ENCODE data around the gene EHF. TPM values are rescaled to one million over a fixed set of nuclear protein-coding genes. Genes with fewer than 3 reads are reported as not detected.

The EHF gene
- polyA plus RNA-seq, 3 donors from 2014 or later, result not detected

DNA sequence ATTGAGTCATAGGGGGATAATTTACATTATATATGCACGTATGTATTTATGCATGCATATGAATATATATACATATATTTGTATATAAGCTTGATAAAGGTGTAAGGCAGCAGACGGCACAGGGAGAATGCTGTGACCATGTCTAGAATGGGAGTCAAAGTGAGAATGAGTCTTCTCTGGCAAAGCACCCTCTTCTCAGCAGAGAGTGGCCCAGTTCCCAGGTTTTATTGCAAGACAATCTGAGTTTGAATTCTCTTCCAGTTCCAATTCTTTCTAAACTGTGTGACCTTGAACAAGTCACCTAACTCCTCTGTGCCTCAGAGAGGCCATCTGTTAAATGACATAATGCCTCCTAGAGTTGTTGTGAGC is 13.8 kb downstream of the EHF start:
- no peak for DNase-seq
- no peak overlapping the region for H3K4me3 Mint-ChIP-seq
- H3K9me3 Mint-ChIP-seq, result no peaks in the 10 kb centered on the region
- no peaks in the 10 kb centered on the region for H3K36me3 Mint-ChIP-seq
- peaks cover 3 to 5% (median 4%) of the 10 kb centered on the region in 3 donors for H3K27me3 Mint-ChIP-seq (ENCODE audit: low read depth in 3 of 3)
- peaks cover 11 to 16% of the 10 kb centered on the region in 2 donors for H3K4me1 Mint-ChIP-seq
- H3K27ac Mint-ChIP-seq, result no peak overlapping the region

DNA sequence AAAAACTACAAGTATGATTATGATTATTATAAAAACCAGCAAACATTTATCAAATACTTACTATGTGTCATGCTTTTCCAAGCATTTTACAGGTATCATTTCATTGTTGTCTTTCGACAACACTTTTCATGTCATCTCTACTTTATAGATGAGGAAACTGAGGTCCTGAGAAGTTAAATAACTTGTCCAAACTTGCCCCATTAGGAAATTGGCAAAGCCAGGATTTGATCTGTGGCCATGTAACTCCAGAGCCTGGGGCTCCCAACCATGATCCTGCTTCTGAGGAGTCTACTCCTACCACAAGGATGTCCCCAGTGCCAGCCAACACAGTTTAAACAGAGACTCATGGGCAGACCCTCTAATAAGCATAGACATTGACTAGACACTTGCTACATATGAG is 15.2 kb downstream of the EHF start:
- no peak for DNase-seq
- peaks cover 11 to 16% of the 10 kb centered on the region in 2 donors for H3K4me1 Mint-ChIP-seq
- H3K4me3 Mint-ChIP-seq, result no peak overlapping the region
- H3K9me3 Mint-ChIP-seq, result no peaks in the 10 kb centered on the region
- H3K27ac Mint-ChIP-seq, result no peak overlapping the region
- no peaks in the 10 kb centered on the region for H3K36me3 Mint-ChIP-seq
- H3K27me3 Mint-ChIP-seq (ENCODE audit: low read depth in 3 of 3), result peaks cover 0 to 5% (median 3%) of the 10 kb centered on the region in 3 donors

DNA sequence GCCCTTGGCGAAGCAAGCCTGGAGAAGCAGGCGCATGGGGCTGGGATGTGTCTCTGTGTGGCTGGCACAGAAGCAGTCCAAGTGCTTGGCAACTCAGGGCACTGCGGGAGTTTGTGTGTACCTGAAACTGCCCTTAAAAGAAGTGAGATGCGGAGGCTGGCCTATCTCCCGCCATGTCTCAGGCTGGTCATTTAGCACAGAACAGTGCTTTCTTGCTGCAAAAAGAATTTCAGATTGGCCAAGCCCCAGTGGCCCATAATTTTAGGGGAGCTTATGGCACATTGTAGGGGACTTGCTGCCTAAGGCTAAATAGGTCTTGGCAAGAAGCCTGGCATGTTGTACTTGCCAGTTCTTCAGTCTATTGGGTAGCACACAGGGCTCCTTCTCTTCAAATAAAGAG is 16.4 kb downstream of the EHF start:
- H3K27ac Mint-ChIP-seq, result no peak overlapping the region
- peaks cover 0 to 11% (median 5%) of the 10 kb centered on the region in 3 donors for H3K27me3 Mint-ChIP-seq (ENCODE audit: low read depth in 3 of 3)
- no peak overlapping the region for H3K4me3 Mint-ChIP-seq
- no peaks in the 10 kb centered on the region for H3K36me3 Mint-ChIP-seq
- H3K4me1 Mint-ChIP-seq, result peaks cover 11 to 16% of the 10 kb centered on the region in 2 donors
- no peaks in the 10 kb centered on the region for H3K9me3 Mint-ChIP-seq
- no peak for DNase-seq

DNA sequence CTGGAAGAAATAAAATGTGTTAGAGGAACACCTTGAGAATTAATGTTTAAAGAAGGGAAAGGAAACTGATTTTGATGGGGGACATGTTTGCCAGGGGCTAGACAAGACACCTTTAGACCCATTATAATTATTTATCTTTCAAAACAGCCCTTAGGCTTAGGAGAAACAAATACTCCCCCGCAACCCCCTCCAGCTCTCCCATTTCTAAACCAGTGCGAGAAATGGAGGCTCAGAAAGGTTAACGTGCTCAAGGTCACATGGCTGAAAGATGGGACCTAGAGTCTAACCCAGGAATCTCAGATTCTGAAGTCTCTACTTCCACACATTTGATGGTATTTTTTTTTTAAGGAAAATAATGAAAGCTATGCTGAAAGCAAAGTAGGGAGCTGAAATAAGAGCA is 18.0 kb downstream of the EHF start:
- no peak overlapping the region for H3K4me3 Mint-ChIP-seq

DNA sequence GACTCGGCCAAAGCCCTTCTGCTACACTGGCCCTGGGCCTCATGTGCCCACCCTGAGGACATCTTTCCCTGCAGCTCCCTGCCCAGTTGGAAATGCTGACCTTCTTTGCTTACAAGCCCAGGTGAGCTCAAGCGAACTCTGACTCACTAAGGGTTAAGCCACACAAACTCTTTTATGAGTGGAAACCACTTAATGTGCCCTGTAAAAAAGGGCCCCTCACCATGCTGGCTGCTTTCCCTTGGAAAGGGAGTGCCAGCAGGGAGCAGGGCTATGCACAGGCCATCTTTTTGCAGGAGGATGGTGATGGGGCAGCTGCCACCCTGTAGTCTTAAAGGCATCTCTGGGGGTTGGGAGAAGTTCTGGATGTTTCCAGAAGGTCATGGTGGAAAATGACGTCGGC is 18.7 kb downstream of the EHF start:
- Mint-ChIP-seq H3K36me3 (no peaks in the 10 kb centered on the region), H3K4me1 (peaks cover 0 to 2% of the 10 kb centered on the region in 2 donors), H3K9me3 (no peaks in the 10 kb centered on the region), H3K27me3 (ENCODE audit: low read depth in 3 of 3) (peaks cover 11 to 19% (median 16%) of the 10 kb centered on the region in 3 donors), H3K27ac (no peak overlapping the region), H3K4me3 (no peak overlapping the region)
- DNase-seq, result no peak

More for the DNA sequence above, 18.0 kb downstream of the EHF start:
- no peaks in the 10 kb centered on the region for H3K36me3 Mint-ChIP-seq
- DNase-seq, result no peak
- peaks cover 8 to 13% (median 11%) of the 10 kb centered on the region in 3 donors for H3K27me3 Mint-ChIP-seq (ENCODE audit: low read depth in 3 of 3)
- peaks cover 6 to 8% of the 10 kb centered on the region in 2 donors for H3K4me1 Mint-ChIP-seq
- no peak overlapping the region for H3K27ac Mint-ChIP-seq
- no peaks in the 10 kb centered on the region for H3K9me3 Mint-ChIP-seq

DNA sequence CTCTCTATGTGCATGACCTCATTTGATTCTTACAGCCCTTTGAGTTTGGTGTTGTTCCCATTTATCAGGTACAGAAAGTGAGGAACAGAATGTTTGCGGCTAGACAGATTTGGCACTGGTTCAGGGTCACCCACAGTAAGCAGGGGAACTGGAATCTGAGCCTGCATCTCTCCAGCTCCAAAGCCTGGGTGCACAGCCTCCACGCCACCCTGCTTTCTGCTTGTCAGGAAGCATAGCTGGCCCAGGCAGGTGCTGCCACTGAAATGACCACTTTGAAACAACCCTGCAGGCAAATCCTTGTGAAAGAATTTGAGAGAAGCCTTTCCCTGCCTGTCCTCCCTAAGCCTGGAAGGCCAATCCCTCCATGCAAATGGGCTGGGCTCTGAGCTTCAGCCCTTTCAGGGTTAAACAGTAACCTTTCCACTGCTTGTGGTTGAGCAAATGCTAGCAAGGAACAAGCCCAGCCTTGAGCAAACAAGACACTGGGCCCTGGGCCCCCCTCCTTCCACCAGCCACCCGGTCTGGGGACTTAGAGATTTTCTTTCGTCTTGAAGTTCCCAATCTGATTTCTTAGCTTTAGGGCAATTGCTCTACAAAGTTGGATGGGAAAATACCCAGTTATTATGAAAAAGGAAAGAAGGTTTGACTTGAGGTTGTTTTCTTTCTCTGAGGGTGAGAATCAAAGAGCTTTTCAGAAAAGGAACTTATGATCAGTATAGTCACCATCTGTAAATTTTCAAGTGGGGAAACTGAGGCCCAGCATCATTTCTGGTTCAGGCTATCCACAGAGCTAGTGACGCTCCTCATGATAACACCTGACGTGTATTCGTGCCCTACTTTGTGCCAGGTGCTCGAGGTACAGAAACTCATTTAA is 19.4 kb downstream of the EHF start:
- Mint-ChIP-seq H3K4me1 (no peaks in the 10 kb centered on the region), H3K9me3 (peaks cover 0 to 2% (median 0%) of the 10 kb centered on the region in 6 donors), H3K4me3 (no peak overlapping the region), H3K27me3 (ENCODE audit: low read depth in 3 of 3) (peaks cover 12 to 25% (median 17%) of the 10 kb centered on the region in 3 donors), H3K27ac (no peak overlapping the region), H3K36me3 (no peaks in the 10 kb centered on the region)
- DNase-seq, result no peak

DNA sequence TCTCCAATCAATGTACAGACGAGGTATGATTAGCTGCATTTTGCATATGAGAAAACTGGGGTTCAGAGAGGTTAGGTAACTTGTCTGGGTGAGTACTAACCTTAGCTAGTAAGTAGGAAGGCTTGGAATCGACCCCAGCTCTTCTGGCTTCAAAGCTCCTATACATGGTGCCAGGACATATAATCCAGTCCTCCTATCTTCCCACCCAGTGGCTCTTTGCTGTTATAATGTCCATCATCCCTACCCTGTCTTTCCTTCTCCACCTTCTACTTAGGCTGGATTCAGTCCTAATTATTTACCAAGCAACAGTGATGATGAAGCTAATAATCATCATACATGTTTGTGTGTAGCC is 20.0 kb downstream of the EHF start:
- H3K36me3 Mint-ChIP-seq, result peaks cover 0 to 4% (median 0%) of the 10 kb centered on the region in 3 donors
- H3K9me3 Mint-ChIP-seq, result peaks cover 0 to 2% (median 0%) of the 10 kb centered on the region in 6 donors
- no peak for DNase-seq
- H3K4me1 Mint-ChIP-seq, result no peaks in the 10 kb centered on the region
- H3K27ac Mint-ChIP-seq, result no peak overlapping the region
- H3K27me3 Mint-ChIP-seq (ENCODE audit: low read depth in 3 of 3), result peaks cover 14 to 29% (median 20%) of the 10 kb centered on the region in 3 donors
- no peak overlapping the region for H3K4me3 Mint-ChIP-seq

DNA sequence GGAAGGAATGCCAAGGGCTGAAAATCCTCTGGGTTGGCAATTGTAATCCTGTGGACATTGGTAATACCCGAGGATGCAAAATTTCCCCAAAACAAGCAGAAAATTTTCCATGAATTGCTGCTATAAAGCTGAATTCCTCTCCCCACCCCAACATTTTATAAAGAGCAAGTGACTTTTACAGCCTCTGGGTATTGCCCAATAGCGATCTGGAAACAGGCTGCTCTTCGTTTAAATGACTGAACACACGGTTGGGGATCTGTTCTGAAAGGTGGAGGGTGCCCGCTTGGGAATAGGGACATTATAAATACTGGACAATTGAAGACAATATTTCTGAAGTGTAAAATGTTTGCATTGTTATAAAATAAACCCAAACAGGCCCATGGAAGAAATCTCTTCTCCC is 20.6 kb downstream of the EHF start:
- H3K4me1 Mint-ChIP-seq, result no peaks in the 10 kb centered on the region
- peaks cover 0 to 5% (median 0%) of the 10 kb centered on the region in 3 donors for H3K36me3 Mint-ChIP-seq
- no peak for DNase-seq
- no peak overlapping the region for H3K4me3 Mint-ChIP-seq
- peaks cover 14 to 29% (median 25%) of the 10 kb centered on the region in 3 donors for H3K27me3 Mint-ChIP-seq (ENCODE audit: low read depth in 3 of 3)
- no peak overlapping the region for H3K27ac Mint-ChIP-seq
- peaks cover 0 to 2% (median 0%) of the 10 kb centered on the region in 6 donors for H3K9me3 Mint-ChIP-seq

DNA sequence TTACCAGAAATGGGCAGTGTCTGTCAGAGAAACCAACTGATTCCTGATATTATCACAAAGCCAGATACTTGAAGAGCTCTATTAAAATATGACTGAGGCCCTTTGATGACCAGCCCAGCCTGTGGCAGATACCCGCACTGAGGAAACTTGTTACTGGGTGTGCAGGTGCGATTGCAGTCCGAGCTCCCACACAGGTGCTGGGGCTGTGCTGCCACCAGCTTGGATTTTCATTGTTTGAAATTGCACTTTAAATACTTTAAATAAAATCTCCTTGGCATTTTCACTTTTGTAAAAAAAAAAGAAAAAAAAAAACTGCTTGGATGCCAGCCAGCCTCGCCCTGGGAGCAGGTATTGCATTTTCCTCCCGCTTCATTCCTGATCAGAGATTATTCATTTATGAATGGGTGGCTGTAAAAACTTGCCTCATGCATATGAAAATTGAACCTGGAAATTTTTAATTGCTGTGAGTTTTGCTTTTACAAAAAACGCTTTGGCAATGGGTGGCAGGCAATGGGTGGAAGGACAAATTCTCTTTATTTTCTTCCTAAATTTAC is 21.2 kb downstream of the EHF start:
- Mint-ChIP-seq H3K27ac (no peak overlapping the region), H3K4me1 (no peaks in the 10 kb centered on the region), H3K9me3 (peaks cover 0 to 2% (median 0%) of the 10 kb centered on the region in 6 donors), H3K27me3 (ENCODE audit: low read depth in 3 of 3) (peaks cover 14 to 33% (median 27%) of the 10 kb centered on the region in 3 donors), H3K36me3 (peaks cover 0 to 5% (median 0%) of the 10 kb centered on the region in 3 donors), H3K4me3 (no peak overlapping the region)
- no peak for DNase-seq

DNA sequence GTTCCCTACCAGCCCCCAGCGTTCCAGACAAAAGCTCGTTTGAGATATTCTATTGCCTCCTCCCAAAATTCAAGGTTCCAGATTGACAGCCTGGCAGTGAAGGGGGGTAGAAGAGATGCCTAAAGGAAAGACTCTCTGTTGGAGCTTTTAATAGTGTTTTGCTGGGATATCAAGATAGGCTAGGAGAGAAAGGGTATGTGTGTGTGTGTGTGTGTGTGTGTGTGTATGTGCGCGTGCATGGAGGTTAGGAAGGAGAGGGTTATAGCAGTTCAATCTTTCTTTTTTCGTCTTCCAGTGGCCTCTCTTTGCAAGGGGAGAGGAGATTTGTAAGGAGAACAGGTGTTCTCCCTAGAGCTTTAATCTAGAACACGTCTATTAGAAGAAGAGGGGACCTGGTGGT is 22.0 kb downstream of the EHF start:
- peaks cover 0 to 2% (median 0%) of the 10 kb centered on the region in 6 donors for H3K9me3 Mint-ChIP-seq
- no peak overlapping the region for H3K27ac Mint-ChIP-seq
- no peak overlapping the region for H3K4me3 Mint-ChIP-seq
- no peaks in the 10 kb centered on the region for H3K4me1 Mint-ChIP-seq
- peaks cover 16 to 32% (median 30%) of the 10 kb centered on the region in 3 donors for H3K27me3 Mint-ChIP-seq (ENCODE audit: low read depth in 3 of 3)
- no peak for DNase-seq
- peaks cover 0 to 5% (median 0%) of the 10 kb centered on the region in 3 donors for H3K36me3 Mint-ChIP-seq

DNA sequence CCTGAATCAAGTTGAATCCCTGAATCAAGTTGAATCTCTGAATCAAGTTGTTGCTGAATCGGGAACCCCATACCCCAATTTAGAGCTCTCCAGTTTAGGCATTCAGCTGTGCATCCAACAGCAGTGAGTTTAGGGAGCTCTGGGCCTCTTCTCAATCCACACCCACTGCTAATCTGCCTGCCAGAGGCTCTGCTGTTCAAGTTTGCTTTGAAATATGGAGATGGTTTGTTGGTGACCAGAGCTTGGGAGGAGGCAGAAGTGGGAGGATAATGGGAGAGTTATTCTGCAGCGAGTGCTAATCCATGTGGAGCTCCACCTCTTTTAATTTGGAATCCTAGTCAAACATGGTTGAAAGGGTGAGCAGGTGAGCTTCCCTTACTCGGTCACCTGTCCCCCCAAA is 22.4 kb downstream of the EHF start:
- DNase-seq, result no peak
- Mint-ChIP-seq H3K9me3 (peaks cover 0 to 2% (median 0%) of the 10 kb centered on the region in 6 donors), H3K27ac (no peak overlapping the region), H3K27me3 (ENCODE audit: low read depth in 3 of 3) (peaks cover 16 to 33% (median 30%) of the 10 kb centered on the region in 3 donors), H3K36me3 (peaks cover 0 to 5% (median 0%) of the 10 kb centered on the region in 3 donors), H3K4me3 (no peak overlapping the region), H3K4me1 (no peaks in the 10 kb centered on the region)

DNA sequence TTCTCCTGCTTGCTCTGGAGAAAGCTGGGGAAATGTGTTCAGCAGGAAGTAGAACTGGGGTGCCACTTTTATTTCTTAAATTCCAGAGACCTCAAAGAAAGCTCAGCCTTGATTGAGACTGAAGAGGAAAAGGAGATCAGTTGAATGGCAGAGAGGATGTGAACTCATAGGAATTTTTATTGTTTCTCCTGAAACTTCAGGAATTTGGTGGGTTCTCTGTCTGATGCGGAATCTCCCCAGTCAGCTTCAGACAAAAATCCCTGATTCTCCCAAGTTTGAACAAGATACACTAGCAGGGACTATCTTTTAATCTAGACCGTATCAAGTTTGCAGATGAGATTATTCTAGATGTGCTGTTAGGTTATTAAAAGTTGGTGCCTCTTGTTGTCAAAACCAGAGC is 23.0 kb downstream of the EHF start:
- no peak overlapping the region for H3K4me3 Mint-ChIP-seq
- H3K27me3 Mint-ChIP-seq (ENCODE audit: low read depth in 3 of 3), result peaks cover 17 to 33% (median 28%) of the 10 kb centered on the region in 3 donors
- H3K27ac Mint-ChIP-seq, result no peak overlapping the region
- no peaks in the 10 kb centered on the region for H3K4me1 Mint-ChIP-seq
- peaks cover 0 to 2% (median 0%) of the 10 kb centered on the region in 6 donors for H3K9me3 Mint-ChIP-seq
- DNase-seq, result no peak
- peaks cover 0 to 5% (median 0%) of the 10 kb centered on the region in 3 donors for H3K36me3 Mint-ChIP-seq

DNA sequence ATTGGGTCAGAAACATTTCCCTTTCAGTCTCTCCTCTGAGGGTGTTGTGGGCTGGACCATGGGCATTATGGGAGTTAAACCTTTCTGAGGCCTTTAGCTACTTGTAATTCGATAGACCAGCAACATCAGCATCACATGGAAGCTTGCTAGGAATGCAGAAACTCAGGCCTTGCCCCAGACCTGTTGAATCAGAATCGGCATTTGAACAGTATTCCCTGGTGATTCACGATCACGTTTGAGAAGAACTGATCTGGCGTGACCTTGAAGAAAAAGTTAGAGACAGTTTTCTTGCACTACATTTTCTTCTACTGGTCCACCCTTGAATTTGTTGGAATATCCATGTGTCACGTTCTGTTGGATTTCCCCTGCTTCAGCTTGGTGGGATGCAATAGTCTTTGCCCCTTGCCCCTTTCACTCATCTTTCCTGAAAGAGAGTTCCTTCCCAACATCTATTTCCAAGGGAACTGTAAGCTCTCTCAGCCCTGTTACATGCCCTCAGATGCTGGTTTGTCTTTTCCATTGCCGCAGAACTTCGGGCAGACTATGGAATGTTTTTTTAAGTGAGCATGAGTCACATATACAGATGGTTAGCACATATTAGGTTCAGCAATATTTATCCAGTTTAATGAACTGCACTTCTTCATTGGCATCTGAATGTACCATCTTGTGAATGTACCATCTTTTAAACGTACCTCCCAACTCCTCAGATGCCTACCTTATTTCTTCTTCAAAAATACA is 23.9 kb downstream of the EHF start:
- H3K27ac Mint-ChIP-seq, result no peak overlapping the region
- H3K27me3 Mint-ChIP-seq (ENCODE audit: low read depth in 3 of 3), result peaks cover 15 to 33% (median 28%) of the 10 kb centered on the region in 3 donors
- H3K9me3 Mint-ChIP-seq, result peaks cover 0 to 2% (median 0%) of the 10 kb centered on the region in 6 donors
- no peak overlapping the region for H3K4me3 Mint-ChIP-seq
- DNase-seq, result no peak
- peaks cover 7 to 8% of the 10 kb centered on the region in 2 donors for H3K4me1 Mint-ChIP-seq
- peaks cover 0 to 5% (median 0%) of the 10 kb centered on the region in 3 donors for H3K36me3 Mint-ChIP-seq

DNA sequence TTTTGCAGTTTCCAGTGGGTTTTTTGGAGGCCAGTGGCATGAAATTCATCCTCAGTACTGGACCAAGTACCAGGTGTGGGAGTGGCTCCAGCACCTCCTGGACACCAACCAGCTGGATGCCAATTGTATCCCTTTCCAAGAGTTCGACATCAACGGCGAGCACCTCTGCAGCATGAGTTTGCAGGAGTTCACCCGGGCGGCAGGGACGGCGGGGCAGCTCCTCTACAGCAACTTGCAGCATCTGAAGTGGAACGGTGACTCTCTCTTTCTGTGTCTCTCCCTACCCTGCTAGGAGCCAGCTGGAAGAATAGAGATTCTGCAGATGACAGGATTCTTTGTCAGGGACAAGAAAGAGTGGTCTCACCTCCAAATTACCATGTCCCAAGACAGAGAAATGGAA is 25.5 kb downstream of the EHF start:
- no peak overlapping the region for H3K4me3 Mint-ChIP-seq
- H3K9me3 Mint-ChIP-seq, result peaks cover 0 to 2% (median 0%) of the 10 kb centered on the region in 6 donors
- peaks cover 19 to 37% (median 30%) of the 10 kb centered on the region in 3 donors for H3K27me3 Mint-ChIP-seq (ENCODE audit: low read depth in 3 of 3)
- no peak for DNase-seq
- H3K36me3 Mint-ChIP-seq, result peaks cover 0 to 5% (median 0%) of the 10 kb centered on the region in 3 donors
- H3K27ac Mint-ChIP-seq, result no peak overlapping the region
- peaks cover 22 to 24% of the 10 kb centered on the region in 2 donors for H3K4me1 Mint-ChIP-seq
